HT-29 (cell line): ENCODE measurements around the gene PTPRR. TPM values are rescaled to one million over a fixed set of nuclear protein-coding genes. Genes with fewer than 3 reads are reported as not detected.

Experiments
- DNase-seq: peaks from one replicate; pipeline ENCODE4 v3.0.0-alpha.2; 2015; ENCODE audit warnings: low spot score
- total RNA-seq: library from RNA; depleted of rRNA; stranded (reverse); fragments of >200 nt; shearing (Covaris generic); gene quantifications from 2 replicates; pipeline ENCODE4 v1.2.3, GENCODE V29; 2014; rRNA removed

The PTPRR gene
- total RNA-seq = 0.44 and 0.66 TPM in 2 replicates

GRCh38 chr12:70920251-70920851 lies at the start of gene PTPRR:
TSS of gene PTPRR (minus strand) at chr12:70920738. CDS start at chr12:70920390, 348 bp downstream.
- DNase-seq = no peak

DNA sequence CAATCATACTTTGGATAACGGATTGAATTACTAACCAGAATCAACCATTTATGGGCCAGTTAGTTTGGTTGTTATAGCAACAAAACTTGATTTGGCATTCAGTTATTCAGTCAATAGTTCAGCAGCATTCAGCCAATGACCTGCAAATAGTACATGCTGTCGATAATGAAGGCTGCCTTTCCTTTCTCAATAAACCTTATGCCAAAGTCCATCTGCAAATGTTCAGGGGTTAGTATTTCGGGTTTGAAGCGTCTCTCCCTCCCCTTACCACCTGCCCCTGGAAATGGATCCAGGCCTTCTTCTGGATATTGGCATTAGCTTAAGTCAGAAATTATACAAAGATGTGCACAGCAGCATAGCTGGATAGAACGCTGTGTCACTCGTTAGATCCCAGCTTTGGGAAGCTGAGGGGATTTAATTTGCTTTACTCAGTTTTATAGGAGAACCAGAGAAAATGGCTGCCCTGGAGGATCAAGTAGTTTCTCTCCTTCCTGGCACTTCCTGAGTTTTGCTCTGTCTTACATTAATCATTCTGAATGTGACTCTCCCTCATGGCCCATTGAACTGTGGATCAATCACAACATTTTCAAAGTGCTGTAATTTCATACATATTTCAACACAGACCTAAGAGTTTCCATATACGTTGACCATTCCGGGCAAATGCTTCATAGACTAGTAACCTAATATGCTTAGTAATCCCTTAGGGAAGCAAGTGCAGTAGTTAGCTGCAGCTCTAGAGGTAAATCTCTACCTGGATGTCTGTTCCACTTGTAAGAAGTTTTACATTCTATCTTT lies 46.7 kb upstream of the PTPRR start:
- no peak for DNase-seq

DNA sequence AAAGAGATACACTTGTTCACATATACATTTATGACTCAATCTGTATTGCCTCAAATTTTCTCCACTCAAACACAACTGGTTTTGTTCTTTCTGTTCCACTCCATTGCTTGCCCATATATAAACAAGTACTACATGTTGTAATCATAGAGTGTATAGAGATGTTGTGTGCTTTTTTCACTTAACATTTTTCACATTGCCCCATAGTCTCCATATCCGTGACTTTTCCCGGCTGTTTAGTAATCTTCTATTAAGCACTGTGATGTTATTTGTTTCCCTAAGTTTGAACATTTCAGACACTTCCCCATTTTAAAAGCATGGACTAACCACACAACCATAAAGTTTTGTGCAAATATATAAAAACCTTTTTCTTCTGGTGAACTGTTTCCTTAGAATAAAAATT lies 45.5 kb upstream of the PTPRR start:
- no peak for DNase-seq

GRCh38 chr12:70964867-70965510 lies 44.5 kb upstream of the PTPRR start:
- DNase-seq = no peak

DNA sequence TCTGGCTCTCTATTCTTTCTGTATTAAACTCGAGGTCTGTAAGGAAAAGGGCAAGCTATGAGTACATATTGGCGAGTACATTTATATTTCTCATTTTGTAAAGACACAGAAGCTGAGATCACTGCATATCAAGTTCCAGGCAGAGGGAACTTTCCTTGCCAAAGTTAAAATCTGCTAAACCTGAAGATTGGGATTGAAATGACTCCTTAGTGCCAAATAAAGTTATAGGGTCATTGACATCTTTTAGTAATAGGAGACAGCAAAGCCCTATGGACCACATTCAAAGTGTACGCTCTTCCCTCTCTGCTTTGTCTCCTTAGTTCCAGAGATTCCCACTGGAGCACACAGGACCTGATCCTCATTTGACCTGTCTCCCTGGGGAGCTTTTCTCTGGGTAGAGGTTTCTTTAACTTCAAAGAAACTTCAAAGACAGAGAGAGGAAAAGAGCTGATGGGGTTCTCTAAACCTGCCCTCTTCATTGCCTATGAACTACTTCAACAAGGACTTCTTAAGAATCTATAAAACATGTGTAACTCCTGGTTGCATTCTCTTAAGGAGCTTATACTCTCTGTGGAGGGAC lies 42.6 kb upstream of the PTPRR start:
- no peak for DNase-seq

DNA sequence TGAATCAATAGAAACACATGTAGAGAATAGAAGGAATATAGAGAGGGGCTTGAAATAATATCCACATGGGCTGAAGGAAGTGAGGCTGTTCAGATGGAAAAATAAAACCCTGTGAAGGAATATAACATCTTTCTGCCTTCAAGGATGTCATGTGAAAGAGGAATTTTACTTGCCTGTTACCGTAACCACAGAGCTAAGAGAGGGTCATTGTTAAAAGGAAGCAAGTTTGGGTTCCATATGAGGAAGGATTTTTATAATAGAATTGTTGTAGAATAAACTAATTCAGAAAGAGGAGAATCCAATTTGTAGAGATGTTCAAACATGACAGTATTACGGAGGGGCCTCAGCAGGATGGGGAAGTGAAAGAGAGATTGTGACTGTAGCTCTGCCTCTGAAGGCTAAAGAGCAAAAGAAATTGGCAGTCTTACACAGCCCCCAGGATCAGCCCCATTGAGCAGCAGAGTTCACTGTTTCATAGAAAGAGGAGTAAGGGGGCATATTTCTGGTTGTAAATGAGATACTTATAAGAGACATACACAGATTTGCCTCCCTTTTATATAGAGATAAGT lies 41.8 kb upstream of the PTPRR start:
- no peak for DNase-seq

GRCh38 chr12:70960484-70960883 lies 39.9 kb upstream of the PTPRR start:
- no peak for DNase-seq

- no peak for DNase-seq
Measured at GRCh38 chr12:70955415-70955814, 34.9 kb upstream of the PTPRR start.

GRCh38 chr12:70950451-70950850 lies 29.9 kb upstream of the PTPRR start:
- DNase-seq = no peak

DNA sequence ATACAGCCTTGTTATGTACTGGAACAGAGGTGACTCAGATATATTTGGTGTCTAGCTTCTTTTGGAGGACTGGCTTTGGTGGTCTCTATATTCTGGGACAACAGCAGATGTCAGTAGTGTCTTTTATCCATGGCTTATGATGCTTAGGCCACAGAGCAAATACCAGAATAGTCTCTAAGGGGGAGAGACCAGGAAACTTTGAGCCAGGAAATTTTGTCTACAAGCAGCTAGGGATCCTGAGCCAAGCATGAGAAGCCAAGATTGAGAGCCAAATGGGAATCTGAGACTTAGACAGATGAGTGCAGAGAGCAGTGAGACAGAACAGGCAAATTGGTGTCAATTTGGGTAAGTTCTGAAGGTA lies 28.4 kb upstream of the PTPRR start:
- DNase-seq = no peak

- DNase-seq = no peak
Measured at GRCh38 chr12:70948236-70948975, 27.9 kb upstream of the PTPRR start.

DNA sequence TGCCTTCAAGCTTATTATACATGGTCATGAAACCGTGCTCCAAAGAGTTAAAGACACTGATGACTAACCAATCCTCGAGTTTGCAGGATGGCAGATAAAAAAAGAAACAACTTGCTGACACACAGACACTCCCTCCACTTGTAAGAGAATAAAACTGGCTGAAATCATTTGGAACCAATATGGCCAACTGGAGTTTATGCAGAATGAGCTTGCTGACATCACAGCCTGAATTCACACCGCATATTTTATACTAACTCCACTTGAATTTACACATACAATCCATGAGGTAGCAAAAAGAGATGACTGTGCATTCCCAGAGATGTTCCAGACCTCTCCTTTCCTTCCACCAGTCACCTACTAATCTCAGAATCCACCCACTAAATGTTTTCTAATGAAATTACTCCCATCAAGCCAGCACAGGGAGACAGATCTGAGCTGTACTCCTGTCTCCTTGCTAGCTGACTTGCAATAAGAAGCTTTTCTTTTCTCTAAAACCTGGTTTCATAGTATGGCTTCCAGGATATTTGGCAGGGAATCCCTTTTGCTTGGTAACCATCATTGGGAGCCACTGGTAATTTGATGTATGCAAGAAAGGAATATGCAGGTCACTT lies 15.8 kb upstream of the PTPRR start:
- DNase-seq = no peak

DNA sequence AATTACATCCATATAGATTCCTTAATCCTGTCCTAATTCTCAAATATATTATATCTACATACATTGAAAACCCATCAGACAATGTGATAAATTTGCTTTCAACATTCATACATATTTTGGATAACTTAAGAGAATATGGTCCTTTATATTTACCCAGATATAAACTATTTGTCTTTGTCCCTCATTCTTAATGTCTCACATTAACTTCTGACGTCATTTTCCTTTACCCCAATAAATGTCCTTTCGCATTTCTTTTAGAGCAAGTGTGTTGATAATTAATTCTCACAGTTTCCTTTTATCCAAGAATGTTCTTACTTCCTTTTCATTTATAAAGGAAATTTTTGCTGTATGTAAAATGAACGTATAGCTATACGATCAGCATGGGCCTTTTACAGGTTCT lies 12.6 kb upstream of the PTPRR start:
- no peak for DNase-seq

GRCh38 chr12:70929029-70929428 lies 8.5 kb upstream of the PTPRR start:
- no peak for DNase-seq

DNA sequence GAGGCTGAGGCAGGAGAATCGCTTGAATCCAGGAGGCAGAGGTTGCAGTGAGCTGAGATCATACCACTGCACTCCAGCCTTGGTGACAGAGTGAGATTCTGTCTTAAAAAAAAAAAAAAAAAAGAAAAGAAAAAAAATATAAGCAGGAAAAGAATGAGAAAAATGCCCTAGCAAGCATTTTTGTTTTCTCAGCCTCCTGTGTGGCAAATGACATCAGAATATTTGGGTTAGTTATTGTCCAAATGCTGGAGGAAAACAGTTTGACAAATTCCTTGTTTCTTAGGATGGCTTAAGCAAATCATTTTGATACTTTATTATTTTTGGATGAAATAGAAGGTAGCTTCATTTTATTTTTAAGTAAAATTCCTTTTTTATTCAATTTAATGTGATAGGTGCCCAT lies 7.5 kb upstream of the PTPRR start:
- no peak for DNase-seq

DNA sequence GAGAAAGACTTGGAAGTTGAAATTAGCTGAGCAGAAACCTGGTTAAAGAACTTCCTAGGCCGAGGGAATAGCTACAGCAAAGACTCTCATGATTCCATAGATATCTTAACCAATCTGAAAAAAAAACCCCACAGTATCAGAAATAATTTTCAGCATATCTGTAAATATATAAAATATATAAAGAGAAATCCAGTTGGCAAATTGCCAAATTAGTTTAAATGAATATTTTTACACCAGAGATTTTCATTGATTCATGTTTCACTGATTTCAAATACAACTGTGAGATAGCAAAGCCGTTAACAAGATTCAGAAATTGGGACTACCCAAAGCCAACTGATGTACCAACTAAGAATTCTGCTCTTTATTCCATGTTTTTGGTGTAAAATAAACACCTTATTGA lies 6.8 kb upstream of the PTPRR start:
- no peak for DNase-seq

- DNase-seq = no peak
Measured at GRCh38 chr12:70925539-70925938, 5.0 kb upstream of the PTPRR start.

GRCh38 chr12:70920891-70921290 lies 353 bp upstream of the PTPRR start:
- no peak for DNase-seq

- no peak for DNase-seq
Measured at GRCh38 chr12:70919597-70920035, 922 bp downstream of the PTPRR start.

DNA sequence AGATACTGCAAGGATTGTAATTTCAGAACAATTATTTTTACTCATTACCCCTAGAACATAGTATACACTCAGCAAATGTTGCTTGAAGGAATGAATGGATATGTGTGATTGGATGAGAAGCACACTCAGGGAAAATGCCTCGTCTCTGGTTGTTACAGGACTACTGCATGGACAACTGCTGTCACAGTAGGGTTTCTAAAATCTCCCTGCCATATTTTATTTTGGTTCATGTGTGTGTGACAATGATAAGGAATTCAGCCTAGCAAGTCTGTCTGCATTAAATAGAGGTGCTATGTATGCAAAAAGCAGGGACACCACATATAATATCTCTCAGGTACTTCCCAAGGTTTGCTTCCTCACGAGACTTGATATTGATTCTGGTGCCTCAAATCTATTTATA lies 1.4 kb downstream of the PTPRR start:
- no peak for DNase-seq

DNA sequence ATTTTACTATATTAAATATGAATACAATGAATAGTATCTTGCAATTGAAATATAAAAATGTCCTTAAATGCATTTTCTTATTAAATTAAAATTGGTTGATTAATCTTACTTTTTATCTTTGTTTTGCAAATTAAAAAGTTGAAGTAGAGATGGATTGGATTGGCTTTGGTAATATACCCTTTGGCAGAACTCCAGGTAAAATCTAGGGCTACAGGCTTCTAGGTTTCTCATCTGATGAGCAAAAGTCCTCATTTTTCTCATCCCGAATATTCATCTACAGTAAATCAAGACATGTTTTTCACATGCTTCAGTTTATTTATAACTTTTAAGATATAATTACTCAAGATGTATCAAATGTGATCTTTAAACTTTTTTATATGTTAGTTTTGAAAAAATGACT lies 2.2 kb downstream of the PTPRR start:
- no peak for DNase-seq
